Gastroesophageal sphincter (tissue), 3 donors: ENCODE results near the gene CTBP1.

ENCODE experiments used
- EP300 ChIP-seq: sonication (generic); formaldehyde crosslinking; IDR thresholded peaks from one replicate; pipeline ENCODE4 v1.6.1; 2017; ENCODE audit warnings: antibody characterized with exemption, mild to moderate bottlenecking
- POLR2A ChIP-seq, 2 donors: fragments of 450-650 bp; IDR thresholded peaks; one replicate each; pipeline ENCODE4 v1.6.1; 2017; ENCODE audit warnings: antibody characterized with exemption in 2 of 2, mild to moderate bottlenecking in 2 of 2, moderate library complexity in 1 of 2
- POLR2AphosphoS5 ChIP-seq: sonication (generic); formaldehyde crosslinking; IDR thresholded peaks from one replicate; pipeline ENCODE4 v1.6.1; 2017; ENCODE audit warnings: antibody characterized with exemption
- TF ChIP-seq, protein P1 (sequence below), 4 experiments: fragments of 200-600 bp in 2 of 4; fragments of 450-650 bp in 2 of 4; sonication (generic) in 1 of 4; IDR thresholded peaks; one replicate each; pipeline ENCODE4 v1.5.1; 2017 to 2019; ENCODE audit warnings: antibody characterized with exemption in 4 of 4, mild to moderate bottlenecking in 2 of 4, moderate library complexity in 2 of 4

GRCh38 chr4:1238676-1239000, 10.3 kb downstream of the CTBP1 start:
- TF ChIP-seq POLR2A (IDR thresholded peaks at IDR 0.05) (no peak), POLR2AphosphoS5 (no peak), EP300 (no peak)
- TF ChIP-seq, protein P1, sequence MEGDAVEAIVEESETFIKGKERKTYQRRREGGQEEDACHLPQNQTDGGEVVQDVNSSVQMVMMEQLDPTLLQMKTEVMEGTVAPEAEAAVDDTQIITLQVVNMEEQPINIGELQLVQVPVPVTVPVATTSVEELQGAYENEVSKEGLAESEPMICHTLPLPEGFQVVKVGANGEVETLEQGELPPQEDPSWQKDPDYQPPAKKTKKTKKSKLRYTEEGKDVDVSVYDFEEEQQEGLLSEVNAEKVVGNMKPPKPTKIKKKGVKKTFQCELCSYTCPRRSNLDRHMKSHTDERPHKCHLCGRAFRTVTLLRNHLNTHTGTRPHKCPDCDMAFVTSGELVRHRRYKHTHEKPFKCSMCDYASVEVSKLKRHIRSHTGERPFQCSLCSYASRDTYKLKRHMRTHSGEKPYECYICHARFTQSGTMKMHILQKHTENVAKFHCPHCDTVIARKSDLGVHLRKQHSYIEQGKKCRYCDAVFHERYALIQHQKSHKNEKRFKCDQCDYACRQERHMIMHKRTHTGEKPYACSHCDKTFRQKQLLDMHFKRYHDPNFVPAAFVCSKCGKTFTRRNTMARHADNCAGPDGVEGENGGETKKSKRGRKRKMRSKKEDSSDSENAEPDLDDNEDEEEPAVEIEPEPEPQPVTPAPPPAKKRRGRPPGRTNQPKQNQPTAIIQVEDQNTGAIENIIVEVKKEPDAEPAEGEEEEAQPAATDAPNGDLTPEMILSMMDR (IDR thresholded peaks at IDR 0.05) = no peak
